HG02623 (cell line): Measurements from ENCODE around the gene ELMO3.

Experiments
- ATAC-seq: cut with Tn5 transposase; IDR thresholded peaks from one replicate; pipeline ENCODE4 v1.9.1; 2021; ENCODE audit warnings: moderate library complexity; ENCODE audit not compliant: unreplicated experiment

The ELMO3 gene

DNA sequence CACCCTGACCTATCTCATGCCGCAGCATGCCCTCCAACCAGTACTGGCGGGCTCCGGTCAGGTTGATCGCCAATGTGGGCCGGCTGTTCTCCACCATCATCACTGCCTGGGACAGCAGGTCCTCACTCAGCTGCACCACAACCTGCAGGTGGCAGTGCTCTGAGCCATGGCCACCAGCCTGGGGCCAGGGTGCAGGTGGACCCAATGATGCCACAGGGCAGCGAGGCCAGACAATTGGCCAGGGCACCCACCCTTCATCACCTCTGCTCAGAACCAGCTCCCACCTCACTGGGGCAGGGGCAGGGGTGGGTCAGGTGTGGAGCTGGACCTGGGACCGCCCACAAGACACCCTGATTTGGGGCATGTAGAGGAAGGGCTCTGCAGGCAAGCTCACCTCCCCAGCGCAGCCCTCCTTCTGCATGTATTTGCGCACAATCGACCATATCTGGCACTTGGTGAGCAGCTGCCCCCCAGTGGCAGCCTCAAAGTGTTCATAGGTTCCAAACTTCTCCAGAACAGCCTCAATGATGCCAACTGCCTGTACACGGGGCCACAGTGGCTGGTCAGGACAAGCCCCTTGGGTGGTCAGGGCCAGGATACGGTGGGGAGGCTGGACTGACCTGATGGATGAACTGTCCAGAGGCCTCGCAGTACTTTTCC, 19.4 kb upstream of the ELMO3 start:
- ATAC-seq = no peak

DNA sequence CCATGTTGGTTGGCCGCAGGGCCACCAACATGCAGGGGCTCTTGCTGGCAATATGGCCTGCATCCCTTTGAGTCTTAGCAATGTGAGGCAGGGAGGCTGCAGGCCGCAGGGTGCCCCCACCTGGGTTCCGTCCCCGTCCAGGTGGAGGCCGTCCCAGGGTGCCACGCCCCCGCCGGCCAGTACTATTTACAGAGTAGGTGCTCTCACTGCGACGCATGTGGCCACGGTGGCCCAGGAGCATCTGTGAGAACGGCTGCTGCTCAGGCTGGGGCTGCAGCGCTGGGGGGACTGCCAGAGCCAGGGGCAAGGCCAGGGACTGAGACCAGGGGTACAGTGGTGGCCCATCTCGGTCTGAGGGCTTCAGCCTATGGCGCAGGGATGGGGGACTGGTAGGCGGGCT, 18.8 kb upstream of the ELMO3 start:
- ATAC-seq = no peak

DNA sequence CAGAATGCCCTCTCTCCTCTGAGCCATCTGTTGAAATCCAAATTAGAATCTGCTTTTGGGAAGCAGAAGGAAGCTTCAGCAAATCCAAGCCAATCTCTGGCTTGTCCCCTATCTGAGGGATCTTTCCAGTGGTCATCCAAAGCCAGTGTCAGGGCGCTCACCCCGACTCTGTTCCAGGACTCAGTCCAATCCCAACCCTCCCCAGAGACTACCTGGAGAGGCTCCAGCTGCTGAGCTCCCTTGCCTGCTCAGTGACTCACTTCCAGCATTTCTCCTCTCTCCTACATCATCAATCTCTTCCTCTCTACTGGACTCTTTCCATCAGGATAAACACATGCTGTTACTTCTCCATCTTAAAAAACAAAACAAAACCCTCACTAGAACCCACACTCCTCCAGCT, 17.6 kb upstream of the ELMO3 start:
- no peak for ATAC-seq

DNA sequence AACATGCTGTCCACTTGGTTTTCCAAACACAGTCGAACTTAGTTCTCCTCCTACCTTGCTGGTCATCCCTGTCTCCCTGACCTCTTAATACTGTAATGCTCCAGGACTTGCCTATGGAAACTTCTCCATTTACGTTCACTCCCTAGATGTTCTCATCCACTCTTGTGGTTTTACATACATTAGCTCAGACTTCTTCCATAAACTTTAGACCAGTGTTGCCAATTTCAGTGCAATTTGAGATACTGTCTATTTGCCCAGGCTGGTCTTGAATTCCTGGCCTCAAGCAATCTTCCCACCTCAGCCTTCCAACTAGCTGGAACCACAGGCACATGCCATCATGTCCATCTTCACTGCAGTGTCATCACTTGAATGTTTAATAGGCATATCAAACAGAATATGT, 16.6 kb upstream of the ELMO3 start:
- no peak for ATAC-seq

DNA sequence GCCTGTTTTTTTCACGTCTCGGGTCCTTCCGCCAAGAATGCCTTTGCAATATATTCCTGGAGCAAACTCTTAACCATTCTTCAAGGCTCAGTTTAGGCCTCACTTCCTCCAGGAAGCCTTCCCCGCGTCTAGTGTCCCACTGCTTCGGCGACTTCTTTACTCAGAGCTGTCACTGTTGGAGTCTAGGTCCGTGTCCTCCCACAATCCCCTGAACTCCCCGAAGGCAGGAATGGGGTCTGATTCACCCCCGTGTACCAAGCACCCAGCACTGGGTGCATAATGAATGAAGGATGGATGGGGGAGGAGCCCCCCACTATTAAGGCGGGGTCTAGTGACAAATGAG, 15.7 kb upstream of the ELMO3 start:
- ATAC-seq = no peak

DNA sequence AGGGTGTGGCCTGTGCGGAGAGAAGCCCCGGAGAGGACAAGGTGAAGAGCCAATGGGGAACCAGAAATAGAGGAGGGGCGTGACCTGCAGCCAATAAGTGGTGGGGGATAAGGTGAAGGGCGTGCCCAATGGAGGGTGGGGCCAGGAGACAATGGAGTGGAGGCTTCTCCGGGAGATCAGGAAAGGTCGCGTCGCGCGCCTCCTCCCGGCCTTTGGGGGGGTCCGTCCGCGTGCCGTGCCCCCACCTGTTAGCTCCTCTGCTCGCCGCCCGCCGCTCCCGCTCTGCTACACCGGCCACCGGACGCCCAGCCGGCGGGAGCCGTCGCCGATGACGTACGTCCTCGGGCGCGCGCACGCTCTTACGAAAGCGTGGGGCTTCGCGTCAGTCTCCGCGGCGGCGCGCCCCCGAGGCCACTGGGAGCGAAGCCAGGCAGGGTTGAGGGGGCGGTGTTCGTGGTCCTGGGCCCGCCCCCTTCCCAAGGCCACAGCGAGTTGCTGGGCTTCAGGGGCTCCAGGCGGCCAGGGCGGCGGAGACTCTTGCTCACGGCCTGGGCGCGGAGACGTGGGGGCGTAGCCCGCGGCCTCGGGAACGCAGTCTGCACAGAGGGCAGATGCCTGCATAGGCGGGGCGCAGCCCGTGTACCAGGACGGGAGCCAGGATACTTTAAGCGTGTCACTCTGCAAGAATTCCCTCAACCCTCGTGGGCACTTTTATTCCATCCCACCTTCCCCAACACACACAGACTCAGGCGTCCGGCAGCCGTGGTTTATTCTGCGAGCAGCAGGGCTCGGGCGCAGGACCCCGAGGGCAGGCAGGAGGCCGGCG, 15.1 kb upstream of the ELMO3 start, which contains the start of gene MATCAP1:
Gene MATCAP1, minus strand, starts transcription at position 337 of the 826 bp plus-strand sequence. CDS start 3,353 bp downstream, outside the sequence.
- peak; percentile 84 for ATAC-seq

DNA sequence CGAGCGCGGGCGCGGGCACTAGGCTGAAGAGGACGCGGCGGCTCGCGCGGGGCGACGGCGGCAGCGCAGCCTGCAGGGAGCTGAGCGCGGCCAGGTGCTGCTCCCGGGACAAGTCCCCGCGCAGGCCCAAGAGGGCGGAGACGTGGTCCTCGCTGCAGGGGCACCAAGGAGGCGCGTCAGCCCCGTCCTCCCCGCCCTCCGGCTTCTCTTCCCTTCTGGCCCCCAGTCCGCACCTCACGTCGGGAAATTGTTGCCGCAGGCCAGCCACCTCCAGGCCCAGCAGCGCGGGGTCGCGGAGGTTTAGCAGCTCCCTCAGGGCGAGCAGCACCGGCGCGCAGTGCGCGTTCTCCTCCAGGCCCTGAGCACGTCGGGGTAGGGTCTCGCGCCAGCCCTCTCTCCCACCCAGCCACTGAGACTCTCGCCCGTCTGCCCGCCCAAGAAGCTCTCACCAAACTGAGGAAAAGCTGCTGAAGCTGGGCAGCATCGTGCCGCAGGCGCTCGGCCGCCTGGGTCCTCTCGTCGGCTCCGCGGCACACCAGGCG, 14.4 kb upstream of the ELMO3 start:
- no peak for ATAC-seq

DNA sequence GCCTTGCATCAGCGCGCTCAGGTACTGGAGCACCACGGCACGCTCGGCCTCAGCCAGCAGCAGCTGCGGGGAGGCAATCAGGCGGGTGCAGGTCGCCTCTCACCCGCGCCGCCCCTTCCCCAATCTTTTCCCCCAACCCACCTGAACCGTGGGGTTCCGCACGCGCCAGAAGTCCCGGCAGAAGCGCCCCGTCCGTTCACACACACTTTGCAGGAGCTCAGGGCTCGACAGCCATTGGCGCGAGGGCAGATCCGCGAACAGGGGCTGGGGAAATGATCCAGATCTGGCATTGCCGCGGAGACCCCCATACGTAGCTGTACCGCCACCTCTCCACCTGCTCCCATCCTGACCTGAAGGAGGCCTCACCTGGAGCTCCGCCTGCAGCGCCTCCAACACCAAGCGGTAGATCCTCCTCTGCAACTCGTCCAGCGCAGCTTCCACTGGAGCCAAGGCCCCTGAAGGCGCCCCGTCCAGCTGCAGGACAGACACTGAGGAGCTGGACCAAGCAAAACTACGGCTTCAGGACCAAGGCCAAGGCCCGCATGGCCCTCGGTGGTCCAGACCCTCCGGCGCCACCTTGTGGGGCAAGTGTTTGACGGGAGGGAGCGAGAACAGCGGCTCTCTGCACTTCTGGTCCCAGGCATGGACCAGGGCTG, 13.8 kb upstream of the ELMO3 start:
- no peak for ATAC-seq

DNA sequence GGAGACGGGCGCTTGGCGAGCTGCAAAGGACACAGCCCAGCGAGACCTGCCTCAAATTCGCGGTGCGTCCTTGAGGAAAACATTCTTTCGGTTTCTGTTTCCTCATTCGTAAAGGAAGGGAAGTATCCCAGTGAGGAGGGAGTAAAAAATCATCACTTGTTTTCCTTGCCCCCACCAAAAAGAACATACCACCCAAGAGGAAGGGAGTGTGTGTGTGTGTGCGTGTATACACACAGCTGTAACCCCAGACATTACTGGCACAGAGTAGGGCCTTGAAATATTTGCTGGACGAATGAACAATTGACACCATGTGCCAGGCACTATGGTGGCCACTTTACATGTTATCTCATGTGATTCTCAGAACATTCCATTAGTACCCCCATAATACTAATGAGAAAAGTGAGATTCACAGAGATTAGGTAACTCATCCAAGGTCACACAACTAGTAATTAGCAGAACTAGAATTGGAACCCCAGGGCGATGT, 13.2 kb upstream of the ELMO3 start:
- no peak for ATAC-seq

DNA sequence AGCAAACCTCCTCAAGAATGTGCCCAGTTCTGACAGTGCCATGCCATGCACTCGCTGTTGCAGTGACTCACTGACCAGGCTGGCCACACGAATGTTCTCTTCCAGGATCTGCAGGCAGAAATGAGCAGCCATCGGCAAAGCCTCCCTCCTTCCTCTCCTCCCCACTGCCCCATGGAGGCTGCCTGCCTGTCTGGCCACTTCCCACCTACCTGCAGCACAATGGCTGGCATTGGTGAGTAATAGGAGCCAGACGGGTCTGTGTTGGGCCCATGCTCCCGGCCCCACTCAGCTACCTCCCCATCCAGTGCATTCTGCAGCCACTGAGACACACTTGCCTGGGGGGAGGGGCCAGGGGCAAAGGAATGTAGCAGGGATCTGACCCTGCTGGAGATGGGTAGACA, 12.4 kb upstream of the ELMO3 start:
- no peak for ATAC-seq

DNA sequence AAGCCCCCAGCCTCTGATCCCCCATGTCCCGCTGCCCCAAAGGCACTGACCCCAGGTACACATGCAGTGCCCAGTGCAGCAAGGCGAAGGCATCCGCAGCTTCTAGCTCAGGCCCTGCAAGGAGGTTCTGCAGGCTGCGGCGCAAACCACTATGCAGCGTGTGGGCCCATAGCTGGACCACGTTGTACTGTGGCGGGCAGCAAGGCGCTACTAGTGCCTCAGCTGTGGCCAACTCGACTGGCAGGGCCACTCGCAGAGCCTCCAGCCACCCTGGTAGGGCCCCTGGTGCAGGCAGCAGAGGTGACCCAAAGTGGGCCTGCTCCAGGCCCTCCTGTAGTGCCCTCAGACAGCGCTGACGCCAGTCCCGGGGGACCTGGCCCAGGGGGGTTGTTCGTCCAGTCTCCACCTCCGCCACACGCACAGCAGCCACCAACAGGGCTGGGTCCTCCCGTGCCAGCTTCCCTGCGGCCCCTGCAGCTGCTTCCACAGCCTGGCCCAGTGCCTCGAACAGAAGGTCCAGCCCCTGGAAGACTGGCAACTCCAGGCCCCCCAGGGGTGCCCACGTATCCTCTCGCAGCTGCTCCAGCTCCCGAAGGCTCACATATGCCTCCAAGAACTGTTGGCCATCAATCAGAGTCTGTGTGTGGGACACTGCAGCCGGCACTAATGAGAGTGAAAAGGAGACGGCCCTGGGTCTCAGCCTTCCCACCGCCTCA, 11.6 kb upstream of the ELMO3 start:
- ATAC-seq = no peak

DNA sequence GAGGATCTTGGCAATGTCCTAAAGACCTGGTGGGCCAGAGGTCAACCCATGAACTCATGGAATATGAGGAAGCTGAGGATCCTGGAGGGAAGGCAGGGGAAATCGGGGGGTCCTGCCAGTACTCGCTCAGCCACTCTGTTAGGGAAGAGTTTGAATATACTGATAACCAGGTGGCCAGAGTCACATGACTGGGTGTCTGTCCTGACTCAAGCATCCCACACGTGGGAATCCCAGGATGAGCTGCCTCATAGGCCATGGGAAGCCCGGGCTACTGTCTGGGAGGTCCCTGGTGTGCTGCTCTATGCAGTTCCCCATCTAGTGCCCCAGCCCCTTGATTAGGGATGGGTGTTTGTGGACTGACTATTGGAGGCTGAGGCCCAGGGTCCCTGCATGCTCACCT, 10.6 kb upstream of the ELMO3 start:
- no peak for ATAC-seq

DNA sequence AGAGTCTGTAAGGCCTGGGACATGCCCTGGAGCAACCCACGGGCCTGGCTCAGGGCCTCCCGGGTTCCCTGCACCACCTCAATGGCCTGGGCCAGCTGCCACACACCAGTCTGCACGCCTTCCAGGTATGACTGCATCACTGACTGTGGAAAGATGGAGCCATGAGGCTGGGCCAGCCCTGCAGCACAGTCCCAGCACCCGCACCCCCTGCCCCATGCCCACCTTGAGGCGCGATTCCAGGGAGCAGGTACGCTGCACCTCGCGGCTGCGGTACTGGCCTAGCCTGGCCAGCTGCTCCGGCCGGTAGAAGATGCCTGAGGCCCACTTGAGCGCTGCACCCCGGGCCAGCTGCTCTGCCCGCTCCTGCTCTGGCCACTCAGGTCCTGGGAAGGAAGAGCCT, 10.1 kb upstream of the ELMO3 start:
- ATAC-seq = no peak

DNA sequence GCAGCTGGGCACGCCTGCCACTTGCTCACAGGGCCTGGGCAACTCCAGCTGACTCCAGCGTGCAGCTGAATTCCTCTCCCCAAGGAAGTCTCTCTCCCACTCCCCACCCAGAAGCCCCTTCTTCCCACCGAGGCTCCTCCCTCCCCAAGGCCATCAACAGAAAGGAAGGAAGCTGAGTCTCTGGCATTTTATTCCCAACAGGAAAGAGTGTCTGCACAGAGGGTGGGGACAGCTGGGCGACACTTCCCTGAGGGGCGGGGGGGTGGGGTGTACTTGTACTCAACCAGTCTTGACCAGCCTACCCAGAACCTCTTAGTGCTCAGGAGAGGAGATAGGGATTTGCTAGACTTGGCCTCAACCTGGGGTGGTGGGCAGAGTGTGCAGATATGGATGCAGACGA, 8.9 kb upstream of the ELMO3 start, which contains the start of gene EXOC3L1:
Gene EXOC3L1, minus strand, starts transcription at position 96 of the 400 bp plus-strand sequence. CDS start 460 bp downstream, outside the sequence.
- ATAC-seq = no peak

DNA sequence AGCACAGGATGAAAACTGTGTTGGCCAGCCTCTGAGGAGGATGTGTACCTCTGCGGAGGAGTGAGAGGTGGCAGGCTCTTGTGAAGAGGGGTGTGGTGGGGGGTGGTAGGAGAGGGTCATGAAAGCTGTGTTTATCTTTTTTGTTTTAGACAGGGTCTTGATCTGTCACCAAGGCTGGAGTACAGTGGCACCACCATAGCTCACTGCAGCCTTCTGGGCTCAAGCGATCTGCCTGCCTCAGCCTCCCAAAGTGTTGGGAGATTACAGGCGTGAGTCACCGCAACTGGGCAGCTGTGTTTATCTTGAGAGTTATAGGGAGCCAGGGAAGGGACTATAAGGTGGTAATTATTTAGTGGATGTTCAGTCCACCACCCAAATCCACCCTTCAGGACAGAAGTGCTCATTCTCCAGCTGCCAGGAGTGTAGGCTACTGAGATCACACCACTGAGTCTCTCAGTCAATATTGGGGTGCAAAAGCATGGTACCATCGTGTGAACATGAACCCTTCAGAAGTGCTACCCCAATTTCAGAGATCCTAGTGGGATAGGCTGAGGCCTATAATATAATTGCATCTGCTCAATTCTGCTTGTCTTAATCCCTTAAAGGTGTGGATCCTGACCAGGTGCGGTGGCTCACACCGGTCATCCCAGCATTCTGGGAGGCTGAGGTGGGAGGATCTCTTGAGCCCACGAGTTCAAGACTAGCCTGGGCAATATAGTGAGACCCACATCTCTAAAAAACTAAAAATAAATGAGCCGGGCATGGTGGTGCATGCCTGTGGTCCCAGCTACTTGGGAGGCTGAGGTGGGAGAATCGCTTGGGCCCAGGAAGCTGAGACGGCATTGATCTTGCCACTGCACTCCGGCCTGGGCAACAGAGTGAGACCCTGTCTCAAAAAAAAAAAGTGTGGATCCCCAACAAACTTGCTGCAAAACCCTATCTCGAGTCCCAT, 8.2 kb upstream of the ELMO3 start:
- ATAC-seq = no peak

DNA sequence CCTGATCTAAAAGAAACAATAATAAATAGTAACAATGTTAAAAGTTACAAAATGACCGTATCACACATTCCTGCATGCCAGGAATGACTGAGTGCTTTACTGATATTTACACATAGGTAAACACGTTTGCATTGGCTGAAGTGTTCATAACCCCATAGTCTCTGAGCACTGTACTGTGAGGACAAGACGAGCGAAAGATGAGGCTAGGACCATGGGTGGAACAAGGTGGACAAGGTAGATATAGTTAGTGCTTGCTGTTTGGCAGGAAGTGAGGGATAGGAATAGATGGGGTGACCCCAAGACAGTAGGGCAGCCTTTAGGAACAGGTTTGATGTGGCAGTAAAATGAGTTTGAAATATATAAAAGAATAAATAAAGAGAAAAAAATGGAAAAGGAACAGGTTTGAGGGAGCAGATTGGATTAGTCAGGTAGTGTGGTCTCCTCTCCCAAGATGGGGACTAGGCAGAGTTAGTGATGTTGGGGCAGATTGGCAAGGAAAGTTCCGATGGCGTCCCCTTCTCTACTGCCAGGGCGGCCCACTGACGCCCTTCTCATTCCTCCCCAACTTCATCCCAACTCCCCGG, 7.4 kb upstream of the ELMO3 start:
- ATAC-seq = no peak

DNA sequence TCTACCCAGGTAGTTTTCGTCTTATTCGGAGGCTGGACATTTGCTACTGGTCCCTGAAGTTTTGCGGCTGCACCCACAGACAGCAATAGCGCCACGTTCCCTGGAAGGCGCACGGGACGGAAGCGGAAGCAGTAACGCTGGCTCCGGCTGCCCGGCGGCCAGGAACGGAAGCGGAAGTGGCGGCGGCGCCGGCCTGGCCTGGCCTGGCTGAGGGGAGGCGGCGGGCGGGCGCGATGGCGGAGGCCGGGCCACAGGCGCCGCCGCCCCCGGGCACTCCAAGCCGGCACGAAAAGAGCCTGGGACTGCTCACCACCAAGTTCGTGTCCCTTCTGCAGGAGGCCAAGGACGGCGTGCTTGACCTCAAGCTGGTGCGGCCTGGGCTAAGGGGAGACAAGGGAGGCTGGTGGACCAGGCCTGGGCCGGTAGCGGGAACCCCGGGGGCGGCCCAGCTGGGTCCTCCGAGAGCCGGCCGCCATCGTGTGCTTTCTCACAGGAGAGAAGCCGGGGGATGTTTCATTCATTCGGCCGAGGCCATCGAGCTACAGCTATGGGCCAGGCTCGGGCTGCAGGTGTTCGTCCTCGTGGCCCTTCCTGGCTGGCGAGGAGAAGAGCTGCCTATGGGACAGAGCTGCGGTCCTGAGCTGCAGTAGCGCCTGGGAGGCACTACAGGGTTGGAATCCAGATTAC, 6.8 kb upstream of the ELMO3 start, which contains the start of gene E2F4:
Gene E2F4, plus strand, starts transcription at position 161 of the 687 bp plus-strand sequence. Its CDS starts 73 bp downstream, at position 234.
- peak; percentile 80 for ATAC-seq

DNA sequence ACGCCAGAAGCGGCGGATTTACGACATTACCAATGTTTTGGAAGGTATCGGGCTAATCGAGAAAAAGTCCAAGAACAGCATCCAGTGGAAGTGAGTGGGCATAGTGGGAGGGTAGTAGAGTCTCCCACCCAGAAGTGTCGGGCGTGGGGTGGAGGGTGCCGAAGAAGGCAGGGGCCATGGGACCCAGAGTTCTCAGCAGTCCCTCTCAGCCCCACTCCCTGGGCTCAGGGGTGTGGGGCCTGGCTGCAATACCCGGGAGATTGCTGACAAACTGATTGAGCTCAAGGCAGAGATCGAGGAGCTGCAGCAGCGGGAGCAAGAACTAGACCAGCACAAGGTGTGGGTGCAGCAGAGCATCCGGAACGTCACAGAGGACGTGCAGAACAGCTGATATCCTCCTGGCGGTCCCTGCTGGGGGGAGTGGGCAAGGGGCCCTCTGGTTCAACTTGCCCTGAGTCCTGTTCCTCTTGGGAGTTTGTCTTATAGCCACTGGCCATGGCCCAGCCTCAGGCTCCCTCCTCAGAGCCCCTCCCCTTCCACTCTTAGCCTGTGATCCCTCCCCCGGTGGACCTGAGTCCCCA, 6.1 kb upstream of the ELMO3 start:
- ATAC-seq = no peak
